ENCODE data around the gene SLC8A3.

SLC8A3 gene

DNA sequence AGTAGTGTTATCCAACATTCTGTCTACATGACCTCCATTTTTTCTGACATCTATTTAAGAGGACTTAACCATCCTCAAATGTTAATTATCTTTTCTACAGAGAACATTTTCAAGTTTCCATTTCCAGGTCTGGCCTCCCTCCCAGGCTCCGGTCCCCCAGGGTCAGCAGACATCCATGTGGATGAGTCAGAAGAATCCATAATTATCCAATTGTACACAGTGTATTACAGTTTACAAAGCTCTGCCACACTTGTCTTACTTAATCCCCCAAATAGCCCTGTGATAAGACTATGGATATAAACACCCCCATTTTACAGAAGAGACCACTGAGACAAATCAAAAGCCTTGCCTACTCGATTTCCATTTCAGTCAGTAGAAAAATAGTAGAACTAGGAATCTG lies 65.0 kb downstream of the SLC8A3 start:
- TF ChIP-seq CTCF (IDR thresholded peaks at IDR 0.05), result no peak
- Mint-ChIP-seq H3K27ac (no peak overlapping the region), H3K4me3 (no peak overlapping the region), H3K36me3 (ENCODE audit: low read depth) (no peaks in the 10 kb centered on the region), H3K9me3 (no peaks in the 10 kb centered on the region), H3K4me1 (no peaks in the 10 kb centered on the region), H3K27me3 (ENCODE audit: low read depth, poor library complexity) (no peaks in the 10 kb centered on the region)
- DNase-seq, result no peak

- Mint-ChIP-seq H3K4me3 (no peak overlapping the region), H3K9me3 (no peaks in the 10 kb centered on the region), H3K36me3 (ENCODE audit: low read depth) (no peaks in the 10 kb centered on the region), H3K27ac (no peak overlapping the region), H3K4me1 (no peaks in the 10 kb centered on the region), H3K27me3 (ENCODE audit: low read depth, poor library complexity) (peaks cover 3% of the 10 kb centered on the region)
- TF ChIP-seq CTCF (IDR thresholded peaks at IDR 0.05), result no peak
- DNase-seq, result peak; percentile 8
Measured at GRCh38 chr14:70121521-70121920, 67.2 kb downstream of the SLC8A3 start.

GRCh38 chr14:70118064-70118463 lies 70.7 kb downstream of the SLC8A3 start:
- DNase-seq, result no peak
- Mint-ChIP-seq H3K27ac (no peak overlapping the region), H3K27me3 (ENCODE audit: low read depth, poor library complexity) (peaks cover 5% of the 10 kb centered on the region), H3K4me1 (no peaks in the 10 kb centered on the region), H3K9me3 (no peaks in the 10 kb centered on the region), H3K4me3 (no peak overlapping the region), H3K36me3 (ENCODE audit: low read depth) (no peaks in the 10 kb centered on the region)
- TF ChIP-seq CTCF (IDR thresholded peaks at IDR 0.05), result no peak

DNA sequence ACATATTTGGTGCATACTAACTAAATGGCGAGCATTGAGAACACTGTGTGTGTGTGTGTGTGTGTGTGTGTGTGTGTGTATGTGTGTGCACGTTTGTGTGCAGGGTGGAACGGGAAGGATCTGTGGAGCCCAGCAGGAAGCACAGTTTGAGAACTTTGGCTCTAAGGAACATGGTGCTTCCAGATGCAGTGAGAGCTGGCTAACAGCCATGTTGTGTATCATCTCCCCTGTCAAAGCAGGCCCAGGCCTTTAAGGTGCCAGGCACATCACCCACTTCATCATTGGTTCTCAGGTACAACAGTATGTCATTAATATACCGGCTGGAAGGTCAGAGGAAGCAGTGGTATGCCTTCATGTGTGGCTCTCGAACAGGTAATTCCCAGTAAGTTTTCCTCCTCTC lies 72.5 kb downstream of the SLC8A3 start:
- Mint-ChIP-seq H3K9me3 (no peaks in the 10 kb centered on the region), H3K27me3 (ENCODE audit: low read depth, poor library complexity) (peaks cover 5% of the 10 kb centered on the region), H3K4me3 (no peak overlapping the region), H3K27ac (no peak overlapping the region), H3K36me3 (ENCODE audit: low read depth) (peaks cover 7% of the 10 kb centered on the region), H3K4me1 (no peaks in the 10 kb centered on the region)
- TF ChIP-seq CTCF (IDR thresholded peaks at IDR 0.05), result no peak
- no peak for DNase-seq

DNA sequence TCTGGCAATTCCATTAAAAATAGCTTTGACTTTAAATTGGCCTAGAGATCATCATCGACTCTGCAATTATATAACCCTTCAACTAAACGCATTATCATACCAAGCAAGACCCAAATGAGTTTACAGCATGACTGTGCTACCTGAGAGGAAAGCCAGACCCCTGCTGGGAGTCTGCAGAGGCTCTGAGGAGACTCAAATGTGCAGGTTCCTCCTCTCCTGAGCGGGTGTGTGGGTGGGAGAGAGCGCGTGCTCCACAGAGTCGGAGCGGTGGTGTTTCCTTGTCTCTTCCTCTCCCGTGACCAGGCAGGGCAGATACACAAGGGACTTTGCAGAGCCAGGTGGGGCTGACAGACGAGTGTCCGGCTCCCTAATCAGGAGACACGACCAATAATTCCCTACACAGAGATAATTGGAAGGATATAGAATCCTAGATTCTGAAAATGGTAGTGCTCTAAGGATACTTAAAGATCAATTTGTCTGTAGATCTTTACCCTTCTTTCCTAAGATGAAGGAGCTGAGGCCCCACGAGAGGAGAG lies 74.1 kb downstream of the SLC8A3 start:
- H3K9me3 Mint-ChIP-seq, result no peaks in the 10 kb centered on the region
- peaks cover 5% of the 10 kb centered on the region for H3K27me3 Mint-ChIP-seq (ENCODE audit: low read depth, poor library complexity)
- no peak for TF ChIP-seq CTCF (IDR thresholded peaks at IDR 0.05)
- H3K36me3 Mint-ChIP-seq (ENCODE audit: low read depth), result peaks cover 7% of the 10 kb centered on the region
- H3K4me3 Mint-ChIP-seq, result no peak overlapping the region
- H3K4me1 Mint-ChIP-seq, result no peaks in the 10 kb centered on the region
- DNase-seq, result no peak
- H3K27ac Mint-ChIP-seq, result no peak overlapping the region

GRCh38 chr14:70113211-70113610 lies 75.5 kb downstream of the SLC8A3 start:
- Mint-ChIP-seq H3K27ac (no peak overlapping the region), H3K36me3 (ENCODE audit: low read depth) (peaks cover 7% of the 10 kb centered on the region), H3K27me3 (ENCODE audit: low read depth, poor library complexity) (peaks cover 5% of the 10 kb centered on the region), H3K9me3 (no peaks in the 10 kb centered on the region), H3K4me3 (no peak overlapping the region), H3K4me1 (no peaks in the 10 kb centered on the region)
- TF ChIP-seq CTCF (IDR thresholded peaks at IDR 0.05), result no peak
- DNase-seq, result no peak

Measured in nephron progenitor cell (in vitro differentiated cells).